ENCODE data around the gene GLI3.

- 0 out of 2 replicates have a peak, but pooled peaks have one; percentile 52 for TF ChIP-seq EZH2phosphoT487 (IDR thresholded peaks at IDR 0.05; ENCODE audit: insufficient read depth, low read depth)
- TF ChIP-seq EZH2 (IDR thresholded peaks at IDR 0.05; ENCODE audit: insufficient read depth, poor library complexity, severe bottlenecking): no peak
These were observed 242.3 kb downstream of the GLI3 start for GRCh38 chr7:41994746-41995110.

Measured in GM23248 (cell line).